NOMO-1 treated with dmso at 0.1 percent for 144 hours (cell line): Measurements from ENCODE around the gene PRKN.

ENCODE experiments used
- DNase-seq: peaks from one replicate; lab custom pipeline; 2025; ENCODE audit not compliant: unreplicated experiment; lab: John Stamatoyannopoulos, UW

Gene PRKN

DNA sequence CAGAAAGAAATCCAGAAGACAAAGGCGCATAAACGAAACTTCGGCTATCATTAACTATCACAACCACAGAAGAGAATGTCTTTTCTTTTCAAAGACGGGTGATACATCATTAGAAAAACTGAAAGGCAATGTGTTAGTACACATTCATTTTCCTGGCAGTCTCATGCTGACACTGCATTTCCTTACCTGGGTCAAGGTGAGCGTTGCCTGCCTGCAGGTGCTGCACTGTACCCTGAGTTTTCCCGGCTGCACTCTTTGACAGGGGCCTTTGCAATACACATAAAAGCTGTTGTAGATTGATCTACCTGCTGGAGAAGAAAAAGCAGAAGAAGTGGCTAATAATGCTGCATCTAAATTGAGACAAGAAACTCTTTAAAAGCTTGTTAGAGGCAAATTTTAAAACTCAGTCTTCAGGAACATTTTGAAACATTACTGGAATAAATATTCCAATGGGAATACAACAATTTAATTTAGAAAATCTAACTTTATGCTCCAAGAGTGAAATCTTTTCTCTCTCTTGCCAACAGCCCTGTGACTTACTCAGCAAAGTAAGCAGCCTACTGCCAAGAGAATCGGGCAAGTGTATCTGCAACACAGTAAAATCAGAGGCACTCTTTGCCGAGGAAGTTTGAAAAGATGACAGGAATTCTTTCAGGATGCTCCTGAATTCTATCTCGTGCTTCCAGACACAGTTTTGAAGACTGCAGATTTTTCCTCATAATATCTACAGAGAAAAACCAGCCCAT is 526.4 kb downstream of the PRKN start:
- DNase-seq: no peak

DNA sequence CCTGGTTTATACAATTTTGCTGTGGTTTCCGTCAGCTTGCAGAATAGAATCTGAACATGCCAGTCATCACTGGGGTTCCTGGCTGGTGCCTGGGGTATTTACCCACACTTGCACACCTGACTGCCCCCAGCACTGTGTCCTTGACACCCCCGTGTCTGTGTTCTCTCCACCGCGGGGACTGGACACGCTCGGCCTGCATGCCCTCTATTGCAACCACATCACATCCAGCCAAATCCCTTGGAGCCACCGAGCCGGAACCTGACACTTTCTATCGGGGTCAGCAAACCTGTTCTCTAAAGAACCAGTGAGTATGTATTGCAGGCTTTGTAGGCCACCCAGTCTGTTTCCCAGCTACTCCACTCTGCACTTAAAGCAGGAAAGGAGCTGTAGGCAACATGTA is 527.5 kb downstream of the PRKN start:
- DNase-seq: no peak

DNA sequence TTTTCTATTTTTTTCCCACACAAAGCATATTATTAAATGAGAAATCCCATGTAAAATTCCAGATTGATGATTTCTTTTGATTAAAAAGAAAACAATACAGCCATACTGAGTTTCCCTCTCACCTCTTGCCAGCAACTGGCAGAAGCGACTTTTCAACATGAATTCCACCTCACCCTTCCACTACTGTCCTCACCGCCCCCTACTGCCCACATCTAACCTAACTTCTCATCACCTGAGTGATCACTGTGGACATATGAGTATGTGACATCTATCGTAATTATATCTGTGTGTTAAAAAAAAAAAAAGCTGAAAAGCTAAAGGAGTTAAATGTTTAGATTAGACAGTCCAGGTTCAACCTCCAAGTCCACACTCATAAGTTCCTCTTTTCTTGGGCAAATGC is 528.6 kb downstream of the PRKN start:
- DNase-seq: peak; percentile 1

DNA sequence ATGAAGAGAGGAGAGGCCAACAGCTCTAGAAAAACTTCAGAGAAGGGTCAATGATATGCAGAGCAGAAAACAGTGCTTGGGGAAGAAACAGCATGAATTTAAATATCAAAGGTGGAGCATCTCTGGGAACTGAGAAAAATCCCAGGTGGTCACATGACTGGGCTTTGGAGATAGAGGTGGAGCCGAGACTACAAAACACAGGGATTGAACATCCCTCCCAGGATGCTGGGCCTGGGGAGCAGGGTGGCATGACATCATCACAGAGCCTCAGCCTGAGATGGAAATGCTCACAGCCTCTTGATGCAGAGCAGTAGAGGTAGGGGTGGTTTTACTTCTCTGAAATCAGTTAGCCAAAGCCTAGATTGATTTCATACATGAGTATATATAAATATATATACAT is 529.5 kb downstream of the PRKN start:
- DNase-seq: no peak

DNA sequence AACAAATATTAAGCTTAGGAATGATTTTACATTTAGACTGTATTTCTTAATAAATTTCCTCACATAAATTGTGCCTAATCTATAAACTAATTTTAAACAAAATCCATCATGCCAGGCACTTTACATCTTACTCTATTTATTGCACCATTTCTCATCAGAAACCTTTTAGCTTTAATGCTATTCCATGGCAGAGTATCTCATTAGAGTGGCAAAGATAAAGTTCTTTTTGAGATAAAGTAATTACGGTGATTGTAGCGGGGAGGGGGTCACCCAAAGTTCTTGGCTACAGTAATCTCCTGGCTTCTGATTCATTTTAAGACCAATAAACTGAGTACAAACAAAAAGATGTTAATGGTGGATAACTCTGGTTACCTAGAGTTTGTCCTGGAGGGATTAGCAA is 532.1 kb downstream of the PRKN start:
- DNase-seq: no peak

DNA sequence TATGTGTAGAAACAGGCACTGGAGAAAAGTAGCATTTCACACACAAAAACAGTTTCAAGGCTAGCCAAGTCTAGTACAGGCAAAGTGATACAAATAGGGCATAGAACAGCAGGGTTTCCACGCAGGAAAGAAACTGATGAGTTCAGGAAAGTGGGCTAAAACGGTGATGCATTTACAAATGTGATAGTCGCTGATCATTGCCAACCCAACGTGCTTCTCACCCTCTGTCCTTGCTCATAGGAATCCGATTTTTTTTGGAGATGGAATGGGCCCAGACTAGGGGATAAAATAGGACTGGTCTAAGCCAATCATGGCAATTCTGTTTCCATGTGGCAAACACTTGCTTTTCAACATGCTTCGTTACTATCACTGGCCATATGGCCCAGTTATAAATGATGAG is 536.6 kb downstream of the PRKN start:
- no peak for DNase-seq

DNA sequence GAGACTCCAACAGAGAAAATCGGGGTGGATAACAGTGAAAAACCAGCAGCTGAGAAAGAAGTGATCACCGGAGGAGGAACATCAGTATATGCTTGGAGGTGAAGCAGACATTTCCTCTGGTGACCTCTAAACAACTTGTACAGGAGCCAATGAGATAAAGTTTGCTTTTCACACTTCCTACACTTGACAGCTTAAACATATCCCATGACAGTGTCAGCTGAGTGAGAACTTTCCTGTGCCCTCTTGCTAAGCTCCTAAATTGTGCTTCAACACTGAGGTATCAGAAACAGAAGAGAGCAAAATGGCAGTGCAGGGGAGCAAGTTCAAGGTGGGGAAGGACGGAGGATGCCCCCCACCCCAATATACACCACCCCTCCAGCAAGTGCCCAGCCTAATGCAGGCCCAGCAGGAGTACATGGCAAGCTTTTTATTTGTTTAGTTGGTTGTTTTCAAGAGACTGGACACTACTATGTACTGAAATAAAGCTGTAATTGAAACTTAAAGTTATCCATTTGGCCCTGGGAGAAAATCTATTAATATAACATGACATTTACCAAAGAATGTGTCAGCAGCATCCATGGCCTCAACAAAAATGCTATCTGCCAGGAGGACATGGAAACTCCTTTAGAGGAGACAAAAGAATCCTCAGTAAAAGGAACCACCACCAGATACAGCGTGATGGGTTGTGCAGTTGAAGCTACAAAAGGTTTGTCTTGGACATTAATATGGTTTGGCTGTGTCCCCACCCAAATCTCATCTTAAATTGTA is 540.2 kb downstream of the PRKN start:
- DNase-seq: no peak

DNA sequence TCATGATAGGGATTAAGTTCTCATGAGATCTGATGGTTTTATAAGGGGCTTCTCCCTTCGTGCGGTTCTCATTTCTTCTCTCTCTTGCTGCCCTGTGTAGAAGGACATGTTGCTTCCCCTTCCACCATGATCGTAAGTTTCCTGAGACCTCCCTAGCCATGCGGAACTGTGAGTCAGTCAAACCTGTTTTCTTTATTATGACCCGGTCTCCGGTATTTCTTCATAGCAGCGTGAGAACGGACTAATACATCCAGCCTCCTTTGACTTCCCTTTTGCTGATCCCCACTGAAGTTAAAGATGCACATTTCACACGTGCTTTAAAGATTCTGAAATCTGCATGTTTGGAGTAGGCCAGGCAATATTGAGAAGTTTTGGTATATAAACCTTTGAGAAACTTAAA is 543.1 kb downstream of the PRKN start:
- DNase-seq: peak; percentile 31

DNA sequence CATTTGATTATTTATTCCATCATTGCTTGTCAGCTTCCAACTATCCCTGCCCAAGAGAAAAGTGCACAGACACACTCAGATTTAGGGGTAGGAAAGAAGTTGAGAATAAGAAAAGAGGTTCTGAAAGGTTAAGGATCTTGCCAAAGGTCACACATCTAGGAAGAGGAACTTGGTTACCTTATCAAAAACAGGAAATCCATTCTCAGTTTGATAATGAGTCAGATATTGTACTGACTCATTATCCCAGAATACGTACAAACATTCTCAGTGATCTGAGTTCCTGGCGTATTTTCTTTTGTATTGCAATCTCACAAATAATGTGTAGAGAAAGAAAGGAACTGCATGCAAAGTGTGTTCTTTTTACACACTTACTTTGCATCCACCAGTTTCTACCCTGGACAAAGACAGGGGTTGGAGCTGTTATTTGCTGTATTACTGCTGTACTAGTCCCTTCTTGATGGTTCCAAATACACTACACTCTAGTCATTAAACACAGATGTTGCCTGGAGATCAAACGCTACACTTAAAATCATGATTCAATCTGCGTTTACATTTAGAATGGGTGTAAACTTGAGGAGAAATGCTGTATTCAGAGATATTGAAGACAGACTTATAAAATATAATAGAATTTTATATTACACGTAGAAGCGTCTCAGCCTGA is 545.7 kb downstream of the PRKN start:
- peak; percentile 3 for DNase-seq

DNA sequence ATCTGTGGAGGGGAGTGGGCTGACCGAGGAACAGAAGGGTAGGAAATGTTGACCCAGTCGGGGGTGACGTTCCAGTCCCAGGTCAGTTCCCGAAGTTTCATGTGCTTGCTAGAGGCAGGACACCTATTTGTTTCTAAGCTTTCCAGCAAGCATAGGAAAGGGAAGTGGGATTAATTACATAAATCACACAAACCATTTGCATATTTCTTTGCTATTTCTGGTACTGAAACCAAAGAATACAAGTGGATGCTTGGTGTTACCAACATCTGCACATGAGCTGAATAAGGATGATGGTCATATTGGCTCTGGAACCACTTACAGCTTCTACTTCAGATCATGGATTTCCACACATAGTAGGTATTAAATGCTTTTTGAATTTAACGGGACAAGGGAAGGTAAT is 546.5 kb downstream of the PRKN start:
- no peak for DNase-seq

DNA sequence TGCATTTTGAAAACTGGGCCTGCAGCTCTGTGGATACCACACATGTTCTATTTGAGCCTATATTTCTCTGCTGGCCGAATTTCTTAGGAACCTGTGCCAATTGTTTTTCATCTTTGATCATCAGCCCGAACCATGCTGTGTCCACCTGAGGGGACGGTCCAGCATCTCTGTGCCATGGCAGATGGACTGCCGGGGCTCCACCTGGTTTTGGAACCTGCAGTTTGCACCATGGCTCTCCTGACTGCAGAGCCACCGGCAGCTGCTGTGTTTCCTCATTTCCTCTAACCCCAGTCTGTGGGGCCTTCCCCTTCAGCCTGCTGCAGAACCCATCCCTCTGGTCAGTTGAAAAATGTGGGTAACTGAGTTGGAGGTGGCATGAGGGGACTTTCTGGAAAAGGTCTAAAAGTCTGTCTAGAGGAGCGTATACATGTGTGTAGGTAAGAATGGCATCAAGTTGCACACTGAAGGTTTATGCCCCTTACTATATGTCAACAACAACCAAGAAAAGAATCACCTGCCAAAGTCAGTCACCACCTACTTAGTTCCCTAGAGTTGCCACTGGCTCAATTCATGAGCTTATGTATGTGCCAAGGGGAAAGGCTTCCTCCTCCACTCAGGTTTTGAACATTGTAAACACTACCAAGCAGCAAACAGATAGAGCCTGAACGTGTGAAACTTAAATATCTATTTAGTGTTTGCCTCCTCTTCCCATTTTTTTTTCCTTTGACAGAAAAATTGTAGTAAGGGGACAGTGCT is 548.2 kb downstream of the PRKN start:
- peak; percentile 0 for DNase-seq

DNA sequence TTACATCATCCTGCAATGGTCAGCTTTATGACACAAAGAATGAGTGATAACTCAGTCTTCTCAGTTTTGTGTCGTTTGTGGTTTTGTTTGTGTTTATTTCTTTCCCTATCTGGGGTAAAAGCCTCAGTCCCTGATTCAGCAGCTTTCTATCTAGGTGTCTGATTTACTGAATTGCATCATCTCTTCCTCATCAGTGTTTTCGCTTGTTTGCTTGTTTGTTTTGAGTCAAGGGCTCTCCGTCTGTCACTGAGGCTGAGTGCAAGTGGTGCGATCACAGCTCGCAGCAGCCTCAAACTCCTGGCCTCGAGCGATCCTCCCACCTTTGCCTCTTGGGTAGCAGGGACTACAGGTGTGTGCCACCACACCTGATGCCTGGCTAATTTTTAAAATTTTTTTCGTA is 548.9 kb downstream of the PRKN start:
- DNase-seq: no peak

DNA sequence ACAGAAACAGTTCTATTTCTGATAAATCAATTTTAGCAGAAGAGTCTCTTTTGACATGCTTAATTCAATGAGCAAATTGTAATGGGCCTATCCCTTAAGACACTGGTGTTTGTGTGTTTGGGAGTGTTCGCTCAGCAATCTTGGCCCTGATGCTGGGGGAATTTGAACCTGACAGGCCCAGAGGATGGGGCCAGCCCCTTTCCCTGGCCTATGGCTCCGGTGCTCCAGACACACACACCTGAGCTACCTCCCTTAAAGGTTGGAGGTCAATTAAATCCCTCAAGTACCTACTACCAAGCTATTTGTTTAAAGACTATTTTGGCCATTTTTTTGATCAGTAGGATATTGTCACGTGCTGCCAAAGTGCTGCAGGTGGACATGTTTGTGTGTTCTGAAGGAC is 549.3 kb downstream of the PRKN start:
- no peak for DNase-seq

DNA sequence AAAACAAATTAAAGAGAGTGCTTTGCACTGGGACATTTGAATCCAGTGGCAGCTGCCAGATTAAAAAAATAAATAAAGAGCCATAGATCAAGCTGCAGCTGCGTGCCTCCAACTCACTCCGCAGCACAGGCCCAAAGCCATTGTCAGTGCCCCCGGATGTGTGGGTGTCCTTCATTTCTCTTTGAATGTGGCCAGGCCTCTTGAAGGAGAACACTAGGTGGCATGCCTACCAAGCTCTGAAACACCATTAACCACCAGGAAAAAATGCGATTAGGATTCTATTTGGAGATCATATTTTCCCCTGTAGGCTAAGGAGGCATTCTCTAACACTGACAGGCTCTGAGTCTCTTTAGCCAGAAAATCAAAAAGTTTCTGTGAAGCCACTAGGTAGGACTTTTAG is 549.8 kb downstream of the PRKN start:
- no peak for DNase-seq

DNA sequence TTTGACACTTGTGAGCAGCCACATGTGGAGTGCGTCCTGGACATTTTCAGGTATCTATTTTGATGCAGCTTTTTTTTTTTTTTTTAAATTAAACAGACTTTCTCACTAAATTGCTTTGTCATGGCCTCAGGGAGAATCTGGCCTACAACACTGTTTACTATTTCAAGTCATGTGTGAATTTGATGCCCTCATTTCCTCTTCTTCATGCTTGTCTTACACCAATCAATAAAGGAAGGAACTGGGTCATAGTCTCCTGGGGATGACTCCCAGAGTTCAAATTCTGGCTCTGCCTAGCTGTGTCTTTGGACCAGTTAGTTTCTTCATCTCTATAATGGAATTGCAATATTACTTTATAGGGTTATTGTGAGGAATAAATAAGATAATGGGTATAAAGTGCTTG is 554.1 kb downstream of the PRKN start:
- no peak for DNase-seq

DNA sequence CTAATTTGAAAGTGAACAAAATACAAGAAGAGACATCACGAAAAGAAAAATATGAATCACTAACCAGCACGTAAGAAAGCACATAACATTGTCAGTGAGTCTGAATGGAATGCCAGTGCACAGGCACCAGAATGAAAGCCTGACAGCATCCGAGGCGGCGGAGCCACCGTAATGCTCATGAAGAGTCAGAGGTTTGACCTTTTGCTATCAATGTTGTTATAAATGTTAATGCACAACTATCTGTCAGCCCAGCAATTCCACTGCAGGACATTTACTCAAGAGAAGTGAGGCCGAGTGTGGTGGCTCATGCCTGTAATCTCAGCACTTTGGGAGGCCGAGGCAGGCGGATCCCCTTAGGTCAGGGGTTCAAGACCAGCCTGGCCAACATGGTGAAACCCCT is 562.1 kb downstream of the PRKN start:
- DNase-seq: no peak

DNA sequence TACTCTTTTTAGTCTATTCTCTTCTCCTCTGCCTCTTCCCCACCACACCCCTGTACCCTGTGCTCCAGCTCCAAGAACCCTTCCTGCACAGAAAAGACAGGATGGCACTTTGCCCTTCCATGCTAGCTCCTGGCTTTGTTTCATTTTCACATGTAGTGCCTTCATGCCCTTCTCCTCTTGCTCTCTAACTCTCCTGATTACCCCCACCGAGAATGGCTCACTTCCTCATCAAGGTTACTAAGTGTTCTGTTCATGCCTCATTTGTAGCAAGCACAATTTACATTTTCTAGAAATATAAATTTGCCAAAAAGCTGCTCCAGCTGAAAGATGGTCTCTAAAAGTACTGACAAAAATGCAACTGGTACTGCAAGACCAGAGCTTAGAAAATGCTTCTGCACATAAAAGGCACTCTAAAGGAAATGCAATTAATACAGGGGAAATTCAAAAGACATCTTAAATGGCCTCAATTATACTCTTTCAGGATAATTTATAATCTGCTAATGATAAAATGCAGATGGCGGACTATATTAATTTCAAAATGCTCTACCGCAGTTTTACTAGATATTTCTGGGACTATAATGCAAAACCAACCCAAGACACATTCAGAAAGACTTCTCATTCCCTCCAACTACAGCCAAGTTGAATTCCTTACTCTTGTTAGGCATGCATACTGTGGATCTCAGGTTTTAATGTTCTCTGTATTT is 570.2 kb downstream of the PRKN start:
- DNase-seq: peak; percentile 20

DNA sequence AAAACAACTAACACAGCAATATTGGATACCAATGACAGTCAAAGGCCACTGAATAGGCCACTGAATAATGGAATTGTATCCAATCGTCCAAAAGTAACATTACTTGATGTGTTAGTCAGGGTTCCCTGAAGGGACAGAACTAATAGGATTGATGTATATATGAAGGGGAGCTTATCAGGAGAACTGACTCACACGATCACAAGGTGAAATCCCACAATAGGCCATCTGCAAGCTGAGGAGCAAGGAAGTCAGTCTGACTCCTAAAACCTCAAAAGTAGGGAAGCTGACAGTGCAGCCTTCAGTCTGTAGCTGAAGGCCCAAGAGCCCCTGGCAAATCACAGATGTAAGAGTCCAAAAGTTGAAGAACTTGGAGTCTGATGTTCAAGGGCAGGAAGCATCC is 571.4 kb downstream of the PRKN start:
- no peak for DNase-seq

DNA sequence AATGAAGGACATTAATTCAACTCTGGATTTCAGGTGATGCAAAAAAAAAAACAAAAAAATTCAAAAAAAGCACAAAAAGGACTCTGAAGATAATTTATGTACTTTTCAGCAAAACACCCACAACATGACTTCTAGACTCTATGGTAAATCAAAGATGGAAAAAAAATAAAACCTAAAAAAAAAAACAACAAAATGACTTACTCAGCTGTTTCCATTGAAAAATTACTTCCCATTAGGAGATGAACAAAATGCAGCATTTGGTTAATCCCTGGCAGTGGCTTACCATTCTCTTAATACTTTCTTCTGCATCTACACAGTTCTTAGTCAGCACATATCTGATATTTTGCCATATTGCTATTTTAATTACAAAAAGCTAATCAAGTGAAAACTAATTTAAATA is 572.6 kb downstream of the PRKN start:
- DNase-seq: no peak

DNA sequence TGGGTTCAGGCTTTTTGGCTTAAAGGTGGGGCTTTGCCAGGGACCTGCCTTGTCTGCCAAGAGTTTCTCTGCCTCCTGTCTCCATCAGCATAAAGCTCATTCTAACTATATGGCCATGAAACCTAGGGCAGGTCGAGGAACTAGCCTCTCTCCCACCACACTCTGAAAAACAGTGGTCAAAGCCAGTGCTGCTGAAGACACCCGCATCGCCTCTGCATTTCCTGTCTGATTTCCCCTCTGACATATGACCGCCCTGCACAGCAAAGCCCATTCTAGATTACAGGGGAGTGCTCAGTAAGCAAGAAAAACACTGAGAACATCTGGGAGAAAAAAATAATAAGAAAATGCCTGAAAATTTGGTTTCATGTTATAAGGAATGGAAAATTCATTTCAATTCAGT is 573.6 kb downstream of the PRKN start:
- no peak for DNase-seq

DNA sequence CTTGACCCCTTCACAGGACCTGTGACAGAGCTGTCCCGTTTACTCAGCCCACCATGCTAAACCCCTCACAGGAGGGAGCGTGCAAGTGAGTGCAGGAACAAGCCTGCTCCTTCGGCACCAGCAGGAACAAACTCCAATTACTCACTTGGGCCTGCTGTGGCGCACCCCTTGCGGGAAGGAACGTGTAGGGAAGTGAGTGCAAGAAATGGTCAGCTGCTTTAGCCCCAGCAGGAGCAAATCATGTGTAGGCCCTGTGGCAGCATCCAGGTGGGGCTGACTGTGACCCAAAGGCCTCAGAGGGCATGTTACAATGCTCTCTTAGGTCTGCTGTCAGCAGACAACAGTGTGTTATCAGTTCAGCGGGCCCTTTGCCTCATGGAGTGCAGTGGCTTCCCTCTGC is 574.4 kb downstream of the PRKN start:
- no peak for DNase-seq
